Activated CD4-positive, alpha-beta T cell treated with anti-CD3 and anti-CD28 coated beads, Interleukin-2, Interleukin-6, amounts not matched to agents 100 ng/mL and 50 ng/mL, durations not matched to agents 16 hours and 8 hours (primary cell): ENCODE data around the gene ABCA4.

Source experiments
- DNase-seq: peaks from one replicate; pipeline ENCODE4 v3.0.0-alpha.2; 2020

The ABCA4 gene

GRCh38 chr1:94025383-94026340, 95.3 kb downstream of the ABCA4 start:
- DNase-seq: peak; percentile 25

DNA sequence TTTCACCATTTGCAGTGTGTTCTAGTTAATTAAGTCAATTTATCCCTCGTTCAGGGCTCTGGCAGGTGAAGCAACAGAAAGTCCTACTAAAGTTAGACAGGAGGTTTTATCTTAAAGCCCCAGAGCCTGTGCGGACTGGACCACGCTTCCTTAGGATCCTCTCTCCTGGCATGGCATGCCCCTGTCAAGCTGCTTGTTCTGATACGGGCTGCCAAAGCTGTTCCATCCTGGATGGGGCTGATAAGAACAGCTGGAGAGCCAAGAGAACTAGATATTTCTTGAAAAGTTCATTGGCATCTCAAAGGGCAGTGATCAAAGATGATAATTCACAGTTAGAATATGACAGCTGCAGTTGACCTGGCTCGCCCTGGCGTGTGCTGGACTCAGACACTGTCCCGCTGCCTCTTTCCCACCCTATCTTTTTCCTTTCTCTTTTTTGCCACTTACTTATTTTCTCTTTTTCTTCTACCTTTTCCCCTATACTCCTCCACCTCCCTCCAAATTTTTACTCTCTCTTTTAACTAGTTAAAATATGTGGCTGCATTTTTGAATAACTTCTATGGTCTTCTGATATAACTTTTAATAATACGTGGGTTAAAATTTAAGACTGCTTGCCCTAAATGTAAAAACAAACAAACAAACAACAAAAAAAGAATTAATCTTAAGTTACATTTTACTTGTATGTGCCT, 96.7 kb downstream of the ABCA4 start:
- DNase-seq: no peak

GRCh38 chr1:94022471-94023189, 98.3 kb downstream of the ABCA4 start:
- no peak for DNase-seq

- DNase-seq: no peak
Measured at GRCh38 chr1:94020764-94021579, 100.0 kb downstream of the ABCA4 start.

DNA sequence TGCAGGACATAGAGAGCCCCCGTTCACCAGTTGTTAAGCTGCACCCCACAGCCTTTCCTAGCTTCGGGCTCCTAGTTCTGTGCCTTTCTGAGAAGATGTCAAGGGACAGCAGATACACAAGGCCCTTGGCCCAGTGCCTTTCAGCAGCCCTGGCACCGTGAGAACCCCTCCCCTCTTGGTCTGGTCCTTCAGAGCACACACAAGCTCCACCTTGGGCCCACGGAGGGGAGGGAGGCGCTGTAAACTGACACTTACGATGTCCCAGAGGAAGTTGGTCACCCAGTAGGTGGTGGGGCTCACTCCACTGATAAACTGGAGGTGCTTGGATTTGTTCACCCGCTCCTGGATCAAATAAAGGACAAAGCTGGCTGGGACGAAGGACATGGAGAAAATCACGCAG, 101.6 kb downstream of the ABCA4 start:
- DNase-seq: no peak

DNA sequence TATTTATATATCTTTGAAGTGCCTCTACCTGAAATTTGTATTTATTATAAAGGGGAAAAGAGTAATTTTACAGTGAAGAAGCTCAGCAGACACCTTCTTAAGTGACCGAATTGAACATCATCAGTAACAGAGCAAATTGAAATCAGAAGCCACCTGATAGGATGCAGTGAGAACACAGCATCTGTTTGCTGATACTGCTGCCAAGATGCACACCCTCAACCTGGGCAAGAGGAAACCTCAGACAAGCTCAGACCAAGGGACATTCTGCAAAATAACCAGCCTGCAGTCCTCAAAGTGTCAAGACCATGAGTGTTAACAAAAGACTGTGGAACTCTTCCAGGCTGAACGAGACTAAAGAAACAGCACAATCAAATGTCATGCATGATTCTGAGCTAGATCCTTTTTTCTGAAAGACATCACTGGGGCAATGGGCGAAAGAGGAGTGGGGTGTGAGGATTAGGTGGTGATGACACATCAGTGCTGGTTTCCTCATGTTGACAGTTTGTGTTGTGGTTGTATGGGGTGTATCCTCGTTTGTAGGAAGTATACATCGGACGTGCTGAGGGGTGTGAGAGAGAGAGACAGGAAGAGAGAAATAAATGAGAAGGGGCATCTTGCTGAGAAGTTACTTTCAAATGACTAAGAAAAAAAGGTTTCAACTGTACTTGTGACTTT, 103.7 kb downstream of the ABCA4 start:
- DNase-seq: peak; percentile 68

DNA sequence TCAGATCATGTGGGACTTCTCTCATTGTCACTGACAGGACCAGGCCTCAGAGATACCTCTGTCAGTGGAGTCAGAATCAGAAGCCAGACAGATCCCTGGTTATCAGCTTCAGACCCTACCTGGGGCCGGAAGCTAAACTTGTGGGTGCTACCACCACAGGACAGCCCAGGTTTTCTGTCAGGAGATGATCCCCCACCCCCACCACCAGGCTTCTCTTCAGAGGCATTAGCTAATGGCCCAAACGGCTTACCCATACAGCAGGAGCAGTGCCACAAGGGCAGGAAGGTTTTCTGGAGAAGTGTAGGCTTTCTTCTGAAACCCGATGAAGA, 105.5 kb downstream of the ABCA4 start:
- DNase-seq: no peak

- no peak for DNase-seq
Measured at GRCh38 chr1:94014635-94015488, 106.1 kb downstream of the ABCA4 start.

- DNase-seq: no peak
Measured at GRCh38 chr1:94014087-94014486, 106.9 kb downstream of the ABCA4 start.

DNA sequence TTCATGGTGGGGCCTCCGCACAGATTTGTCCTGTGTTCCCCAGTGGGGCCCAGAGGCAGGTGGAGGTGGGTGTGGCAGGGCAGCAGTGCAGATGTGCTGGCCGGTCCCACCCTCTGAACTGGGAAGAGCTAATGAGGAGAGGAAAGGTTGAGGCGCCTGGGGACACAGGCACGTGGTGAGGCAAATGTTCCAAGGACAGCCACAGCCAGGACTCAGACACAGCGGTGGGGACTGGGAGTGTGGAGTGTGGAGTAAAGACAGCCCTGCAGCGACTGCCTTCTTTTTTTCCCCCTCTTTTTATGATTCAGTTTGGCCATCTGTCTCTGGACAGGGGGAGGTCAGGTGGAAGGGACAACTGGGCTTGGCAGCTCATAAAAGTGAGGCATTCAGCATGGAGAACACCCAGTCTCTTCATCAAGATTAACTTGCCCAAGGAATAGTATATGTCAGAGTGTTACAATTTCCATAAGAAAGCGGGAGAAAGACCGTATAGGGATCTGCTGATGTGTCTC, 107.5 kb downstream of the ABCA4 start:
- DNase-seq: no peak

GRCh38 chr1:94012708-94013366, 108.1 kb downstream of the ABCA4 start:
- no peak for DNase-seq

DNA sequence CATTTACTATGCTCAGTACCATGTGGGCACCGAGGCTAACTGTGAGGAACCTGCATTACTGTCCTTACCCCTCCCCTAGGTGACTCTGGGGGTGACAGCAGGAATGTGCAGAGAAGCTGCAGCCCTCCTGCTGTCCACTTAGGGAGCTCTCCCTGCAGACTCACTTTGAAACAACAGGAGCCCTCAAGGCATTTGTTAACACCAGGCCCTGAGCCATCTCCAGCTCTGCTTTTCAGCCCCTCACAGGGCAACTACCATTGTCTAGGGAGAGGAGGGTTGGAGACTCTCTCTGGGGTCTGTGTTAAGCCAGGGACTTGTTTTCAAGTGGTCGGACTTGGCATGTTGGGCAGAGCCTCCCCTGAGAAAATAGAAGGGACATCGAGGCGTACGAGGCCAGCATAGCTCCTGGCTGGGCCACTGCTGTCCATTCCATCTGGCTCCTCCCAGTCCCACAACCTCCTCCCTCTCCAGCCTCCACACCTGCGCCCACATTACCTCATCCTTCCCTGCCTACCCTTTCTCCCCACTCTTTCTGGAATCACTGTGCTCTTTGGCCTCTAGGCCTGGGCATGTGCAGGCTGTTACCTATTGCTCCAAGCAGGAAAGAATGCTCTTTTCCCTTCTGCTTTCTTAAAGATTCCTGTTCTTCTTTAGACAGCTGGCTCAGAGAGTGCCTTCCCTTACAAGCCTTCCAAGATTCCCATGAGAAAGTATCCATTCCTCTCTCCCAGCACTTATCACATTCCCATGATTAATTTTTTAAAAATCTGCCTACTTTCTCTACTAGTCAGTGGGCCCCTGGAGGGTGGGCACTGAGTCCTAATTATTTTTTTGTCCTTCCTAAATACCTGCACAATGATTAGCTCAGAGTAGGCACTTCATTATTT, 109.0 kb downstream of the ABCA4 start:
- no peak for DNase-seq

- no peak for DNase-seq
Measured at GRCh38 chr1:94011129-94011528, 109.8 kb downstream of the ABCA4 start.

DNA sequence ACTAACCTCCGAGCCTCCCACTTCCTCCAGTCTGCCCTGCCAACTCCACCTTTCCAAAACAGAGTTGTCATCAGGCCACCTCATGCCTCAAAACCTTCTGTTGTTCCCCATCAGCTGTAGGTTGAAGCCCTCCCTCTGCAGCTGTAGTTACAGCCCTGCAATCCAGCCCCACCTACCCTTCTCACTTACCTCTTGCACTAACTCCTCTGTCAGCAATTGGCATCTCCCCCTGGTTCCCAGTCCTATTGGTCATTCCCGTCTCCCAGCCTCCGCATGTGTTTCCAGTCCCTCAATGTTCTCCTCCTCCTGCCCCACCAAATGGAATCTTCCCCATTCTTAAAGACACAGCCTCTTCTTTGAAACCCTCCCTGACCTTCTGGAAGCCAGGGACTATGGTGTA, 111.6 kb downstream of the ABCA4 start:
- no peak for DNase-seq

GRCh38 chr1:94006604-94007003, 114.3 kb downstream of the ABCA4 start:
- DNase-seq: no peak

- DNase-seq: no peak
Measured at GRCh38 chr1:94004924-94005323, 116.0 kb downstream of the ABCA4 start.

DNA sequence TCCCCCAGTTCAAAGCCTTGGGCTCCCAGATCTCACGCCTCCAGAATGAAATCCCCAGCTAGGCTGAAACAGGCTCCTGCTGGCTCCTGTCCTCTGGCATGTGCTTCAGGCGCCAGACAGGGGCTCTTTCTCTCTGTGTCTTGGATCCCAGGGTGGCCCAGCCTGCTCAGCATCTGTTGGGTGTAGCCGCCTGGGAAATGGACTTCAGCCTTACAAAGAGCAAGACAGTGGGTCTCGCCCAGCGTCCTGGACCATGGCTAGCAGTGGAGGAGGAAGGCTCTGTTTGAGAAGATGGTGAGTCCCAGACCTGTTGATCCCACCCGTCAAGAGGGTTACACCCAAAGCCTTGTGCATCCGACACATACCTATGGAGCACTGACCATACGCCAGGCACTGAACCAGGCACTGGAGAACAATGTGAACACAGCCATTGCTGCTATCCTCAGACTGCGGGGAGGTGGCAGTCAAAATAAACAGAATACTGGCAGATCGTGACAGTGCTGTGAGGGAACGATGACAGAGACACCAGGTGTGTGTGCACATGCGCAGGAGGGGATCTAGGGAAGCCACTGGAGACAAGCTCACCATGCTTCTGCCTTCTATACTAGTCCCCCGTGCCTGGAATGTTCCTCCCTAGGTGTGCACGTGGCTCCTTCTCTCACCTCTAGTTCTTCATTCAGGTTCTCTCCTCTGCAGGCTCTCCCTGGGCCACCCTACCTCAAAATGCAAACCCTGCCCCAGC, 118.7 kb downstream of the ABCA4 start:
- no peak for DNase-seq

DNA sequence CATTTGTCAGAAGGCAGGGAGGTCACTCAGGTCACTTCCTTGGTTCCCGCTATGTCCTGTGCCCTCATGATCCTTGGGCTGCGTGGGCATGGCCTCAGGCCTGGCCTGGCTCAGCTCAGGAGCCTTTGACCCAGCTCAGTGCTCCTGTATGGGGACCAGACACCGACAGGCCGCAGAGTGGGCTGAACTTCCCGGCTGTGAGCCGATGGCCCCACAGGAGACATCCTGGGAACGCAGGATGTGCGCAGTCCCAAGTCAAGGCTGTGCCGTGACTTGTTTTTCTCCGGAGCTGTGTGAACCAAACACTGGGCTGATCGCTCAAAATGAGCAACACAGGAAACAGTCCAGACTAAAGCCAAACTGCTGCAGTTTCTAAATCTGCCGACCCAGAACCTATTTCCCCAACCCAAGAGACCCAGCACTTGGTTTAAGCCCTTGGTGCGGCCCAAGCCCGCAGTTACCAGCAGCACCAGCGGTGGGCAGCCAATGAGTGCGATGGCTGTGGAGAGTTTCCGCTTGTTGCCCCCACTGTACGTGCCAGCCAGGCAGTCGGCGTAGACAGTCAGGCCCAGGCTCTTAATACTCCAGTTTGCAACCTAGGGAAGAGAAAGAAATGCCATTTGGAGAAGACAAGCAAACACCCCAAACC, 119.4 kb downstream of the ABCA4 start:
- DNase-seq: no peak
